ENCODE data around the gene ACO2.

The ACO2 gene

DNA sequence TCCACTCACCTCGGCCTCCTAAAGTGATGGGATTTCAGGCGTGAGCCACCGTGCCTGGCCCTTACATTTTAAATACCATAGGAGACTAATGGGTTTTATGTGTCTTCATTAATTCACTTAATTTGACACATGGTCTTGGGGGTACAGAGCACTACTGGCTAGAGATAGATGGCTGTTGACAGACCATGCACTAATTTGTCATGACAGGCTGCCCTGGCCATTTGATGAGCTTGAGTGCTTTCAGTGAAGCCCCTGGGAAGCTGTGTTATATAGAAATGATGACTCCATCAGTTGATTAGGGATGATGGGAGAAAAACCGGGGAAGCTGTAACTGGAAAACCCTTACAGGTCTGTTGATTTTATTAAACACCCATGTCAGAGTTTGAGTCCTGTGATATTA is 7.0 kb upstream of the ACO2 start:
- Histone ChIP-seq H3K4me1 (ENCODE audit: control insufficient read depth, insufficient read depth, low read length) (no peaks in the 10 kb centered on the region), H3K4me3 (ENCODE audit: low read length) (no peak overlapping the region), H3K9me3 (ENCODE audit: control insufficient read depth, low read length) (no peaks in the 10 kb centered on the region), H3K9ac (ENCODE audit: low read length) (no peak overlapping the region), H3K36me3 (ENCODE audit: control insufficient read depth, insufficient read depth, low read length) (no peaks in the 10 kb centered on the region), H3K27me3 (ENCODE audit: control insufficient read depth, insufficient read depth, low read length) (no peaks in the 10 kb centered on the region)

DNA sequence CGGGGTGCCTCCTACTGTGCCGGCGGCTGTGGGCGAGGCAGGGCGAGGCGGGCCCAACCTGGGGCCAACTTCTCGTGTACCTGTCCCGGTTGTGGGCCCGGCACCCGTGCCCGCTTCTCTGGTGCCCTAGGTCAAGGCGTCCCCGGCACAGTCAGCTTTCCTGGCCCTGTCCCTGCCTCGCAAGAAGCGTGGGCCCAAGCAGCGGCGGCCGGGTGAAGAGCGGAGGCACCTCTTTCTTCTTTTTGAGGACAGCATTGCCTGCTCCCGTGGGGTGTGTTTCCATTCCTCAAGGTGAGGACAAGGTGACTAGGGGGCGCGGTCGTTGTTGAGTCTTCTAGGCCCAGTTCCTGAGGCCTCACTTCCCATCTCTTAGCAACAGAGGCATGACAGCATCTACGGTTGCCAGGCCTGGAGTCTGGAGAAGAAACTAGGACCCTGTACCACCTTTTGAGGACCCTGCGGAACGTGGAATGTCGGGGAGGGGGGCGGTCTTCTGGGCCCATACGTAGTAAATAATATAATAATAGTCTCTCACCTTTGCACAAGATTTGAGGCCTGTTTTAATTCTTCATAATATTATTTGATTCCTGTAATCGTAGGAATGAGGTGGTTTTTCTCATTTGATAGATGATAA is 418 bp downstream of the ACO2 start:
- H3K9ac ChIP-seq (ENCODE audit: low read length), result peak overlapping the region; percentile 94
- H3K9me3 ChIP-seq (ENCODE audit: control insufficient read depth, low read length), result no peaks in the 10 kb centered on the region
- H3K4me1 ChIP-seq (ENCODE audit: control insufficient read depth, insufficient read depth, low read length), result peaks cover 27% of the 10 kb centered on the region
- no peaks in the 10 kb centered on the region for H3K27me3 ChIP-seq (ENCODE audit: control insufficient read depth, insufficient read depth, low read length)
- no peaks in the 10 kb centered on the region for H3K36me3 ChIP-seq (ENCODE audit: control insufficient read depth, insufficient read depth, low read length)
- peak overlapping the region; percentile 83 for H3K4me3 ChIP-seq (ENCODE audit: low read length)

DNA sequence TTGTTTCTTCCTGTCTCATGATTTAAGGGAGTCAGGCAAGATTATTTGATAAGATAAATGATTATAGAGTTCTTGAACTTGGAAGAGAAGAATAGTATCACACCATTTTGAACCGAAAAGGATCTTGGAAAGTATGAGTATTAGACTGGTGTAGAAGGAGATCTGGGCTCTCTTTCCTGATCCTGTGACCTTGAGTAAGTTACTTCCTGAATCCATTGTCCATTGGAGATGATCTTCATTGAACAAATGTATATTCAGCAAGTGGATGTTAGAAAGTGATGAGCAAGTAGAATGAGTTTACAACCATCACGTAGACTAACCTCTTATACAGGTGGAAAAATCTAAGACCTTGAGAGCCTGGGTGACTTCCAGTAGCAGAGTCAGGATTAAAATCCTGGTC is 2.0 kb downstream of the ACO2 start:
- Histone ChIP-seq H3K4me3 (ENCODE audit: low read length) (no peak overlapping the region), H3K9me3 (ENCODE audit: control insufficient read depth, low read length) (no peaks in the 10 kb centered on the region), H3K9ac (ENCODE audit: low read length) (no peak overlapping the region), H3K4me1 (ENCODE audit: control insufficient read depth, insufficient read depth, low read length) (peaks cover 27% of the 10 kb centered on the region), H3K27me3 (ENCODE audit: control insufficient read depth, insufficient read depth, low read length) (no peaks in the 10 kb centered on the region), H3K36me3 (ENCODE audit: control insufficient read depth, insufficient read depth, low read length) (no peaks in the 10 kb centered on the region)

DNA sequence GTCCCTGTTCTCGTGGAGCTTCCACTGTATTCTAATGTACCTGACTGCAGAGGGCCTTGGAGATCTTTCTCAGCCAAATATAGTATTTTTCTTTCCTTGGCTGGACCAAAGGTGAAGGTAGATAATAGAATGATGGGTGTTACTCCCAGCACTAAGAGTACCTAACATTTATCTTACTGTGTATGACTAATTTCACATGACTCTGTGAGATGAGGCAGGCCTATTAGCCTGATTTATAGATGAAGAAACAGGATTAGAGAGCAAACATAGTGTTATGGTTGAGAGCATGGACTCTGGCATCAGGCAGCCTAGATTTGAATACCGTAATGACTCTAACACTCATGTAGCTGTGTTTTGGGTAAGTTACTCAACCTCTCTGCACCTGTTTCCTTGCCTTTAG is 2.7 kb downstream of the ACO2 start:
- Histone ChIP-seq H3K27me3 (ENCODE audit: control insufficient read depth, insufficient read depth, low read length) (no peaks in the 10 kb centered on the region), H3K4me3 (ENCODE audit: low read length) (no peak overlapping the region), H3K9me3 (ENCODE audit: control insufficient read depth, low read length) (no peaks in the 10 kb centered on the region), H3K4me1 (ENCODE audit: control insufficient read depth, insufficient read depth, low read length) (peaks cover 27% of the 10 kb centered on the region), H3K36me3 (ENCODE audit: control insufficient read depth, insufficient read depth, low read length) (no peaks in the 10 kb centered on the region), H3K9ac (ENCODE audit: low read length) (no peak overlapping the region)

DNA sequence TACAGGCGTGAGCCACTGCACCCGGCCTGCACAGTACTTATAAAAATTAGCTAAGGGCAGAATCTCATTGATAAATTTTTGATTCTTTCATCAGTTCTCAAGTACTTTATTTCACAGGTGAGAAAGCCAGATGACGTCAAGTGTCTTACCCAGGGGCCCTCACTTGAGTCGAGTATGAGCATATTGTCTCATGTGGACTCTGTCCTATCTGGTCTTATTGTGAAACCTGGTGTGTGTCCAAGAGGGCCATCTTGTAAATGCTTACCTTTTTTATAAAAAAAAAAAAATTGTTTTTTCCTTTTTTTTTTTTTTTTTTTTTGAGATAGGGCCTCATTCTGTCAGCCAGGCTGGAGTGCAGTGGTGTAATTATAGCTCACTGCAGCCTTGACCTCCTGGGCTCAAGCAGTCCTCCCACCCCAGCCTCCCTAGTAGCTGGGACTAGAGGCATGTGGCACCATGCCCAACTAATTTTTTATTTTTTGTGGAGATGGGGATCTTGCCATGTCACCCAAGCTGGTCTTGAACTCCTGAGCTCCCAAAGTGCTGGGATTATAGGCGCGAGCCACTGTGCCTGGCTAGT is 6.0 kb downstream of the ACO2 start:
- no peaks in the 10 kb centered on the region for H3K27me3 ChIP-seq (ENCODE audit: control insufficient read depth, insufficient read depth, low read length)
- no peak overlapping the region for H3K4me3 ChIP-seq (ENCODE audit: low read length)
- no peak overlapping the region for H3K9ac ChIP-seq (ENCODE audit: low read length)
- no peaks in the 10 kb centered on the region for H3K9me3 ChIP-seq (ENCODE audit: control insufficient read depth, low read length)
- H3K4me1 ChIP-seq (ENCODE audit: control insufficient read depth, insufficient read depth, low read length), result peaks cover 22% of the 10 kb centered on the region
- H3K36me3 ChIP-seq (ENCODE audit: control insufficient read depth, insufficient read depth, low read length), result no peaks in the 10 kb centered on the region

DNA sequence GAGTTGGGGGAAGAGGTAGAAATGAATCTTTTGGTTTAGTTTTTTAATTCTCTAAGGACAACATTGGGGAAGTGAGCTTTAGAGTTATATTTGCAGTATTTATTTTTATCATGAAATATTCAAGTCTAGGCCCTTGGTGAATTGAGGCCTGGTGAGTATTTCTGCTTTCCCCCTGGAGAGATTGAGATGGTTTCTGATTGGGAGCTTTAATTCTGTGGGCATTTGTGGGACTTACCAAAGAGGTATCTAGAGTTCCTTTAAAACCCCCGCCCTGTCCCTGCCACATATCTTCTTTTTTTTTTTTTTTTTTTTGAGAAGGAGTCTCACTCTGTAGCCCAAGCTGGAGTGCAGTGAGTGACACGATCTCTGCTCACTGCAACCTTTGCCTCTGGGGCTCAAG is 9.6 kb downstream of the ACO2 start:
- H3K27me3 ChIP-seq (ENCODE audit: control insufficient read depth, insufficient read depth, low read length), result no peaks in the 10 kb centered on the region
- no peak overlapping the region for H3K4me3 ChIP-seq (ENCODE audit: low read length)
- H3K9ac ChIP-seq (ENCODE audit: low read length), result no peak overlapping the region
- no peaks in the 10 kb centered on the region for H3K9me3 ChIP-seq (ENCODE audit: control insufficient read depth, low read length)
- no peaks in the 10 kb centered on the region for H3K36me3 ChIP-seq (ENCODE audit: control insufficient read depth, insufficient read depth, low read length)
- peaks cover 8% of the 10 kb centered on the region for H3K4me1 ChIP-seq (ENCODE audit: control insufficient read depth, insufficient read depth, low read length)

DNA sequence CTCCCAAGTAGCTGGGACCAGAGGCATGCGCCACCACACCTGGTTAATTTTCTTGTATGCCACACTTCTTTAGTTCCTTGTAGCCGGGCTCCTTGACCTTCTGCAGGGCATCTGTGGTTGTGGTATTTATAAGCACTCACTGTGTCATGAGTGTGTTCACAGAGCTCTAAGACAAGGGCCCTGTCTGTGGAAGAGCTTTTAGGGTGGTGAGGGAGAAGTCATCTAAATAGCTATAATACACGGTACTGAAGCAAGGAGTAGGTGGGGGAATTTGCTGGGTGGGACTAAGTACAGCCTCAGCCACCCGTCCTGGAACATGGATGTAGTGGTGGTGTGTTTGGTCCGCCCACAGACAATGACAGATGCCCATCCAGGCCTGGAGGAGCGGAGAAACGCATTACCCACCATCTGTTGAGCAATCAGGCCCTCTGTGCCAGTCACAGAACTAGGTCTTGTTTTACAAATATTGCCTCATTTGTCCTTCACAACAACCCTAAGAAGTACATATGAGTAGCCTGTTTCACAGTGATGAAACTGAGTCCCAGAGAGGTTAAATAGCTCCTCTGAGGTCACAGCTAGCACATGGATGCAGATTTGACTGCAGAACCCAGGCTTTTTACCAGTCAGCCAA is 10.1 kb downstream of the ACO2 start:
- no peak overlapping the region for H3K4me3 ChIP-seq (ENCODE audit: low read length)

DNA sequence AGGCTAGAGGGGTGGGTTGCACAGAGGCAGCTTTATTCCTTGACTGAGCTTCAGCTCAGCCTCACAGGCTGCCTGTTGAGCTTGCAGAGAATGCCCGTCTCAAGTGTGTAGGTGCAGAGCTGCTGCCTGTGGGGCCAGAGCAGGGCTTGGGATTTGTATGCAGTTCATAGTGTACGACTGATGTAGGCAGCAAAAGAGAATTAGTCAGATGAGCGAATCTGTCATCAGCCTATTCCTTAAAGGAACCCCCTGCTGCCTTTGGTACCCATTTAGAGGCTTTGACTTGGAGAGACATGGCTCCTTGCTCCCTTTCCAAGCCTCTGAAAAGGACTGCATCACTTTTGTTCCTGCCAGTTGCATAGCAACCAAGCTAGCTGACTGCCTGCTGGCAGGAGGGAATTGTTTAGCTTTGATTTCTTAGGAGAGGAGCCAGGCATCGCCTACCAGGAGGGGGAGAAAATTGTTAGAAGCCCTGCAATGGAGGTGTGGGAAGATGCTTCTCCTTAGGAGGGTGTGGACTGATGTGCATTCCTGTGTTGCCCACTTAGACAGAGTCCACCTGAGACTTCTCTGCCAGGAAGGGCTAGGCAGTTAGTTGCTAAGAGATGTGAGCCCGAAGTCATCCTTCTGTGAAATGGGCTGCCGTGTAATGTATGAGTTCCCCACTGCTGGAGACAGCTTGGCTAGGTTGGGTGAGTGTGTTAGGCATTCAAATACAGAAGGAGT is 10.9 kb downstream of the ACO2 start:
- Histone ChIP-seq H3K4me3 (ENCODE audit: low read length) (no peak overlapping the region), H3K9ac (ENCODE audit: low read length) (peak overlapping the region; percentile 13), H3K4me1 (ENCODE audit: control insufficient read depth, insufficient read depth, low read length) (peaks cover 14% of the 10 kb centered on the region), H3K36me3 (ENCODE audit: control insufficient read depth, insufficient read depth, low read length) (no peaks in the 10 kb centered on the region), H3K9me3 (ENCODE audit: control insufficient read depth, low read length) (no peaks in the 10 kb centered on the region), H3K27me3 (ENCODE audit: control insufficient read depth, insufficient read depth, low read length) (no peaks in the 10 kb centered on the region)

More for the DNA sequence above, 10.1 kb downstream of the ACO2 start:
- no peaks in the 10 kb centered on the region for H3K27me3 ChIP-seq (ENCODE audit: control insufficient read depth, insufficient read depth, low read length)
- no peaks in the 10 kb centered on the region for H3K9me3 ChIP-seq (ENCODE audit: control insufficient read depth, low read length)
- H3K4me1 ChIP-seq (ENCODE audit: control insufficient read depth, insufficient read depth, low read length), result peaks cover 8% of the 10 kb centered on the region
- H3K36me3 ChIP-seq (ENCODE audit: control insufficient read depth, insufficient read depth, low read length), result no peaks in the 10 kb centered on the region
- no peak overlapping the region for H3K9ac ChIP-seq (ENCODE audit: low read length)

DNA sequence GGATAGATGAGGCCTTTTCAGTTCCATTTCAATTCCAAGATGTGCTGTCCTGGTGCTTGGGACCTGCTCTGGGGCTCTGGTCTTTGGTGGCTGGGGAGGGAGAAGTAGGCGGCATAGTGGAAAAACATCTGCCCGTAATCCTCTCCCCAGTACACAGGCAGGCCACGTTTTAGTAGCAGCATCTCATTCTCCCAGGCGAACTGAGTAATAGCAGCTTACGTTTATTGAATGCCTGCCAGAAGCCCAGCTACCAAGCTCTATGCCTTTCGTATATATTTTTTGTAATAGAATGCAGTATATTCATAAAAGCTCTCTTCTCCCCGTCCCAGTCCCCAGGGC is 11.4 kb downstream of the ACO2 start:
- H3K4me1 ChIP-seq (ENCODE audit: control insufficient read depth, insufficient read depth, low read length), result peaks cover 14% of the 10 kb centered on the region
- no peaks in the 10 kb centered on the region for H3K27me3 ChIP-seq (ENCODE audit: control insufficient read depth, insufficient read depth, low read length)
- no peaks in the 10 kb centered on the region for H3K36me3 ChIP-seq (ENCODE audit: control insufficient read depth, insufficient read depth, low read length)
- H3K9me3 ChIP-seq (ENCODE audit: control insufficient read depth, low read length), result no peaks in the 10 kb centered on the region
- no peak overlapping the region for H3K4me3 ChIP-seq (ENCODE audit: low read length)
- H3K9ac ChIP-seq (ENCODE audit: low read length), result peak overlapping the region; percentile 13

DNA sequence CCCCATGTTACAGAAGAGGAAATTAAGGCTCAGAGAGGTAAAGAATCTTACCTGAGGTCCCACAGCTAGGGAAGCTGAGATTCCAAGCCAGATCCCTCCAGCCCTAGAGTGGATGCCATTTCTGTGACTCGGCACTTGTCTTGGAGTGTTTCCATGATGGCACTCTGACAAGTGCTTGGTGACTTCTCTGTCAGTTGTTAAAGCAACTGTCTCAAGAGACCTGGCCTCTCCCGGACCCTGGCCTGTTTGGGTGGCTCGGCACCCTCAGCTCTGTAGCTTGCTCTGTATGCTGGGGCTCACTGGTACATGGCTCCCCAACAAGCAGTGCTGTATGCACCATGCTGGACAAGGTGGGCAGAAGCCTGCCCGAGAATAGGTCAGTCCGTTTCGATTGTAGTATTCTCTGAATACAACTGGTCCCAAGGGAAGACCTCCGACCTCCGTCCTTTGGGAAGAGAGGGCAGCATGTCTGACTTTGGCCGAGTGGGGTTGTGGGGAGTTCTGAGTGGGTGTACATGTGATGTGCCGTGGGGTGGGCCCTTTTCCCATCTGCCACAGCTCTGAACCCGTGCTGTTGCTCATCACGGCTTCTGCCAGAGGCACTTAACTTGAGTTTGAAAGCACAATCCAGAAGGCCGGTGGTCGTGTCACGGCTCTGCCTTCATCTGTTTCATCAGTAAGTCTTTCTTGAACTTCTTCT is 12.4 kb downstream of the ACO2 start:
- H3K36me3 ChIP-seq (ENCODE audit: control insufficient read depth, insufficient read depth, low read length), result no peaks in the 10 kb centered on the region
- no peaks in the 10 kb centered on the region for H3K9me3 ChIP-seq (ENCODE audit: control insufficient read depth, low read length)
- H3K27me3 ChIP-seq (ENCODE audit: control insufficient read depth, insufficient read depth, low read length), result no peaks in the 10 kb centered on the region
- H3K4me3 ChIP-seq (ENCODE audit: low read length), result no peak overlapping the region
- H3K9ac ChIP-seq (ENCODE audit: low read length), result no peak overlapping the region
- H3K4me1 ChIP-seq (ENCODE audit: control insufficient read depth, insufficient read depth, low read length), result peaks cover 21% of the 10 kb centered on the region

DNA sequence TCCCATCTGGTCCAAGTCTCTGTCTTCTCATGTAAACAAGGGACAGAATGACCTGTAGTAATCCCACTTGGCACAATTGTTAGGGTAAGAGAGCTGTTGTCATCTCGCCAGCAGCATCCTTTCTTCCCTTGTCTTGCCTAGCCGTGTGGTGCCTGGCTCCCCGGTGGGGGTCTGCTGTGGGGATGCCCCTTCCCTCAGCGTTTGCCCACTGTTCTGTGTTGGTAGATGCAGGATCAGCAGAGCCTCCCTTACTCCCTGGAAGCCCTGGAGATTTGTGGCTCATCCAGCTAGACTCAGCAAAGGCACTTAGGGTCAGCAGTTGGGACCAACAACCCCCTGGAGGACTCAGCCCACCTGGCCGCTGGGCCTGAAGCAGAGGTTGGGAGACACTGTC is 13.0 kb downstream of the ACO2 start:
- Histone ChIP-seq H3K9me3 (ENCODE audit: control insufficient read depth, low read length) (no peaks in the 10 kb centered on the region), H3K9ac (ENCODE audit: low read length) (no peak overlapping the region), H3K36me3 (ENCODE audit: control insufficient read depth, insufficient read depth, low read length) (no peaks in the 10 kb centered on the region), H3K4me1 (ENCODE audit: control insufficient read depth, insufficient read depth, low read length) (peaks cover 26% of the 10 kb centered on the region), H3K4me3 (ENCODE audit: low read length) (no peak overlapping the region), H3K27me3 (ENCODE audit: control insufficient read depth, insufficient read depth, low read length) (no peaks in the 10 kb centered on the region)
